Bronchial epithelial cell (primary cell): ENCODE results near the gene STX3. TPM values are rescaled to one million over a fixed set of nuclear protein-coding genes. Genes with fewer than 3 reads are reported as not detected.

Experiments used
- DNase-seq: peaks from one replicate; pipeline ENCODE4 v3.0.0-alpha.2; 2010; ENCODE audit warnings: low read depth
- FAIRE-seq: peaks from 2 replicates; lab custom pipeline; 2011; peaks lifted over from hg19 to GRCh38; lab: Jason Lieb, UNC
- H3K27me3 ChIP-seq: 2 replicates; pipeline ENCODE4 v1.5.1; 2011; ENCODE audit warnings: low read length; ENCODE audit not compliant: control insufficient read depth, insufficient read depth
- H3K36me3 ChIP-seq: 2 replicates; pipeline ENCODE4 v1.5.1; 2011; ENCODE audit warnings: low read length; ENCODE audit not compliant: control insufficient read depth, insufficient read depth
- H3K4me3 ChIP-seq: 2 replicates; pipeline ENCODE4 v1.5.1; 2011; ENCODE audit warnings: mild to moderate bottlenecking, low read depth, low read length, control low read depth
- CTCF ChIP-seq: IDR thresholded peaks from 2 replicates; pipeline ENCODE4 v1.5.1; 2011; ENCODE audit warnings: mild to moderate bottlenecking, moderate library complexity, low read length, control low read depth, inconsistent platforms; ENCODE audit not compliant: insufficient read depth, severe bottlenecking
- total RNA-seq: library from RNA; depleted of rRNA; stranded (reverse); fragments of >200 nt; gene quantifications from 2 replicates; pipeline ENCODE4 v1.2.1, GENCODE V29; 2014

Gene STX3
- total RNA-seq, 1 donor from 2014 or later: 53.4 TPM

- no peak for TF ChIP-seq CTCF
- Histone ChIP-seq H3K27me3 (no peaks in the 10 kb centered on the region), H3K36me3 (no peaks in the 10 kb centered on the region), H3K4me3 (no peak overlapping the region)
- FAIRE-seq (no peak), DNase-seq (no peak)
These were observed 99.7 kb downstream of the STX3 start for GRCh38 chr11:59854871-59855270.

Other genes starting within 250 kb of the STX3 start
- gene OR4D9, start 243.8 kb upstream of the STX3 start, total RNA-seq: not detected in 2 replicates
- 32.1 and 36.6 TPM in 2 replicates for gene OSBP, start 139.6 kb upstream of the STX3 start, total RNA-seq
- 3.7 and 5.6 TPM in 2 replicates for gene PATL1, start 86.3 kb upstream of the STX3 start, total RNA-seq
- not detected in 2 replicates for gene OR10V1, start 41.5 kb upstream of the STX3 start, total RNA-seq
- gene MRPL16, start 55.4 kb downstream of the STX3 start, total RNA-seq: 17.4 and 23.3 TPM in 2 replicates
- gene CBLIF, start 90.1 kb downstream of the STX3 start, total RNA-seq: not detected in 2 replicates
- 4.2 and 27.4 TPM in 2 replicates for gene TCN1, start 111.1 kb downstream of the STX3 start, total RNA-seq
- gene OOSP3, start 123.4 kb downstream of the STX3 start, total RNA-seq: not detected in 2 replicates
- not detected in 2 replicates for gene OOSP1, start 183.1 kb downstream of the STX3 start, total RNA-seq
- gene OOSP4A, start 208.7 kb downstream of the STX3 start, total RNA-seq: not detected in 2 replicates